Cerebellar nuclear complex (tissue), 1 donor: ENCODE measurements around the gene HS1BP3.

ENCODE experiments used
- DNase-seq, 2 experiments: peaks; one replicate each; lab custom pipeline; 2025; lab: John Stamatoyannopoulos, UW

Gene HS1BP3

DNA sequence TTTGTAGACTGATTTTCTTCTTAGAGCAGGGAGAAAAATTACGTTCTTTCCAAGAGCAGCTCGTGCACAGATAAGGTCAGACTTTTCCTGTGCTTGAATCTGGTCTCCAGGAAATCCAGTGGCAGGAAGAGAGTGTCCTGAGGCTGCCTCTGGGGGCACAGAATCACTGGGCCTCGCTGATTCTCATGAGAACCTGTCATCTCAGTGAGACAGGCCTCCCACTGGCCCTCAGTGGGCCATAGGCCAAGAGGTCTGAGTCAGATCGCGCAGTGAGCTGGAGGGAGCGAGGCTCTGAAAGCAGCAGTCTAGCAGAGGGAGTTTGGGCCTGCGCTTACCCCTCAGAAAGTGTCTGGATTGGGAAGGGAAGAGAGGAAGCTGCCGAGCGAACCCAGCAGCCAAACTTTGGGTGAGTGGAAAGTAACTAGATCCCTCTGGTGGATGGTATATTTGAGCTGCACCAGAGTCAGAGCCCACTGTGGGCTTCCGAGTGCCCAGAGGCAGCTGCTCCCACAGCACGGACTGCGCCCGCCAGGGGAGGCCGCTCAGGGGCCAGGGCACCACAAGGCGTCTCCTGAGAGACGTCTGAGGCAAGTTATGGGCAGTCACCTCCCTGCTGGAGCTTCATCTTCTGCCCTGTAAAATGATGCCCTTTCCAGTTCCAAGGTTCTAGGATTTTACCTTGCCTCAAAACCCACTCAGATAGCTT, 24.2 kb upstream of the HS1BP3 start:
- DNase-seq, result no peak

DNA sequence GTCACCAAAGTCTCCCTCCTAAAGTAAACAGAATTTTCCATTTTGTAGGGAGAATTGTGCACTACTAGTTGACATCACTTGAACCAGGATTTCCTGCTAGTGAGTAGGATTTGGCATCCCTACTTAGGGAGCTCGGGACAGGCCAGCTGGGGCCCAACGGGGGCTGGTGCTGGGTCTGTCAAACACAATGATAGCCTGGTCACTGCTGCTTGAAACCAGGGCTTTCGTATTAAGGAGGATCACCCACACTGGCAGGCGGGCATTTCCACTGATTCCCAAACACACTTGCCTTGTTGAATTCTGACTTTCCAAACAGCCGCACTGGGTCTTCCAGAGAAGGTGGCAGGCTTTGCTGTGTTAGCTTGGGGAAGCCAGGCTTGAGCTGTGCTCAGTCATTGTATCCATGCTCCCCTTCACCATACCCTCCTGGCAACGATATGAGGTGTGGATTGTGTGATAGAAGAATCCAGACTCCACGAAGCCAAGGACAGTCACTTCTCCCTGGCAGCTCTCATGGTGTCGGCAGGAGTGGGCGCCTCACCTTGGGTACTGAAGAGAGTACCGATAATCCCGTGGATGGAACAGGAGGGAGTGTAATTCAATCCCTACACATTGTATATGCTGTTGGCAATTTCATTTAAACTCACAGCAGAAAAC, 23.5 kb upstream of the HS1BP3 start:
- no peak for DNase-seq

DNA sequence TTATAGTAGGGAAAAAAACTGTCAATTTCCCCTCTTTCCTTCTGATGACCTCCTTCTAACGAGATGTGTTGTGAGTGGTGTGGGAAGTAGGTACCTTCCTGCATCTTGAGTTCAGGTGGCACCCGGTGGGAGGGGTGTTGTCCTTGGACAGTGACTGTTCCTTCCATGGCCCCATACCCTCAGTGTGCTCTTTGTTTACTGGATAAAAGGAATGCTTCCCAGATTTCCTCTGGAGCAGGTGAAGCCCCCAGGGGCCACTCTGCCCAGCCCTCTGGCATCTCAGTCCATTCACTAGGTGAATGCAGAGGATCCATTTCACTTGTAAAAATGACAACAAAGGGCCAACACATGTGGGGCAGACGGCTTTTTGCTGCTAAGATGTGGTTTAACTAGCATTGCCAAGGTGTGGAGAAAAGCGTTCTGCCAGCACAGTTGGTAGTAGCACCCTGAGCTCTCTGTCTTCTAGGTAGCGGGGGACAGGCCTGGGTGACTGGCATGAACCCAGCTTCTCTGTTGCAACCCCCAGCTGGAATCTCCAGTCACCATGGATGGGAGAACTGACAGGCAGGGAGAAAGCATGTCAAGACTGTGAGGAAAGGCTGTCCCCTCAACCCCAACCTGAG, 22.9 kb upstream of the HS1BP3 start:
- no peak for DNase-seq

DNA sequence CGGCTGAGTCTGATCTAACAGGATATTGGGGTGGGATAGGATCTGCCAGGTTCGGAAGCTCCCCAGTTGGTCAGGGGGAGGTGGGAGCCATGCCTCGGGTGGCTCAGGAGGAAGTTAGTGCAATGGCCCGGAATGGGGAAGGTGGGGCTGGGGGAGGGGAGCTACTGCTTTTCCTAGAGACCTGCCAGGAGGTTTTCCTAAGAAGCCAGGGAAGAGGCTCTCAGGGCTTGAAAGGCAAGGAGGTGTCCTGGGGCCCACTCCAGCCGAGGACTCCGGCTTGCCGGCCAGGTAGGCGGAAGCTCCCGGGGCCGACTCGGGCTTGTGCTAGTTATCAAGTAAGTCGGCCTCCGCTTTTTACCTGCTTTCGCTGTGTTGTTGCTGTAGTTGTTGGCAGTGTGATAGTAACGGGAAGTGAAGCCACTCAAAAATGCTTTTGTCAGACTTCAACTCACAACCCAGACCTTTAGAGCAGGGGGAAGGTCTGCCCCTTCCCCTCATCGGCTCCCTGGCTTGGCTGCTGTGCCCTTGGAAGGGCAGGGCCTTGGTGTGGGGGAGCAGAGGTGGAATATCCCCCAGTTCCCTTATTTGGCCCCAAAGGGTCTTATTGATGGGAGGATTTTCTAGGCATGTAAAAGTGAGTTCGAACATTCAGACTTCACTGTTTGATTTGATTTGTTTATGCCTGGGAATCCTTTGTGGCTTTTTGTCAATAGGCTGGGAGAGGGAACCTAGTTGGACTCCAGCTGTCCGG, 21.5 kb upstream of the HS1BP3 start:
- DNase-seq, result no peak

DNA sequence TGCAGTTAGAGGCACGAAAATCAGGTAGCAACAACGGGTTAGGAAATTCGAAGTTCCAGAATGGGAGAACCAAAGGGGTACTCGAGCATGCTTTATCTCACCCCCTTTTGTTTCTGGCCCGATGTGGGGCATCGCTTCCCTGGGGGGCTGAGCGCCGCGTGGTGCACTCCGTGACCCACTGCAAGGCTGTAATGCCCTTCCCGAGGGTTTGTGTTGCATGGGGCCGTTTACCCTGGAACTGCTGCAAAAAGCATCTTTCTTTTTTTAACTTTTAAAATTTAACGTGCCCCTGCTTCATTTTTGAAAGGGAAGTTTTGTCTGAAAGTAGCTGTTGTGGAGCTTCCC, 20.8 kb upstream of the HS1BP3 start:
- no peak for DNase-seq

DNA sequence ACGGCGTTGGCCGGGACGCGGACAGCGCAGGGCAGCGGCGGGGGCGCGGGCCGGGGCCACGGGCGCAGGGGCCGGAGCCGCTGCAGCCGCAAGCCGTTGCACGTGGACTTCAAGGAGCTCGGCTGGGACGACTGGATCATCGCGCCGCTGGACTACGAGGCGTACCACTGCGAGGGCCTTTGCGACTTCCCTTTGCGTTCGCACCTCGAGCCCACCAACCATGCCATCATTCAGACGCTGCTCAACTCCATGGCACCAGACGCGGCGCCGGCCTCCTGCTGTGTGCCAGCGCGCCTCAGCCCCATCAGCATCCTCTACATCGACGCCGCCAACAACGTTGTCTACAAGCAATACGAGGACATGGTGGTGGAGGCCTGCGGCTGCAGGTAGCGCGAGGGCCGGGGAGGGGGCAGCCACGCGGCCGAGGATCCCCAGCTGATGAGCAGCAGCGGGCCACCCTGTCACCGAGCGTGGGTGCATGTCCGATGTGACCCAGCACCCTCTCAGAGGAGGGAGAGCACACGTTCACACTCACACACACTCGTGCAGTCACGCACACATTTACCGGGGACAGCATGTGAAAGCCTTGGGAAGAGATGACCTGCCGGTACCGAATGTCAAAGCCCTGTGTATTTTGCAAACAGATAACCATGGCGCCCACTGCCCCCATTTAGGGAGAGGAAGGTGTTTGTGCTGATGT, 20.3 kb upstream of the HS1BP3 start:
- no peak for DNase-seq

DNA sequence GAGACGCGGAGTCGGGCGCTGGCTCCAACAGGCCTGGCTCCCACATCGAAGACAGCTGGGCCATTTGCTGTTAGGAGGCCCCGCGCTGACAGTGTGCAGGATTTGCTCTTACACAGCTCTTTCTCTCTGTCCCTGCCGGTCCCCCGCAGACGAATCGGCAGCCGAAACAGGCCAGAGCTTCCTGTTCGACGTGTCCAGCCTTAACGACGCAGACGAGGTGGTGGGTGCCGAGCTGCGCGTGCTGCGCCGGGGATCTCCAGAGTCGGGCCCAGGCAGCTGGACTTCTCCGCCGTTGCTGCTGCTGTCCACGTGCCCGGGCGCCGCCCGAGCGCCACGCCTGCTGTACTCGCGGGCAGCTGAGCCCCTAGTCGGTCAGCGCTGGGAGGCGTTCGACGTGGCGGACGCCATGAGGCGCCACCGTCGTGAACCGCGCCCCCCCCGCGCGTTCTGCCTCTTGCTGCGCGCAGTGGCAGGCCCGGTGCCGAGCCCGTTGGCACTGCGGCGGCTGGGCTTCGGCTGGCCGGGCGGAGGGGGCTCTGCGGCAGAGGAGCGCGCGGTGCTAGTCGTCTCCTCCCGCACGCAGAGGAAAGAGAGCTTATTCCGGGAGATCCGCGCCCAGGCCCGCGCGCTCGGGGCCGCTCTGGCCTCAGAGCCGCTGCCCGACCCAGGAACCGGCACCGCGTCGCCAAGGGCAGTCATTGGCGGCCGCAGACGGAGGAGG, 19.6 kb upstream of the HS1BP3 start:
- no peak for DNase-seq

DNA sequence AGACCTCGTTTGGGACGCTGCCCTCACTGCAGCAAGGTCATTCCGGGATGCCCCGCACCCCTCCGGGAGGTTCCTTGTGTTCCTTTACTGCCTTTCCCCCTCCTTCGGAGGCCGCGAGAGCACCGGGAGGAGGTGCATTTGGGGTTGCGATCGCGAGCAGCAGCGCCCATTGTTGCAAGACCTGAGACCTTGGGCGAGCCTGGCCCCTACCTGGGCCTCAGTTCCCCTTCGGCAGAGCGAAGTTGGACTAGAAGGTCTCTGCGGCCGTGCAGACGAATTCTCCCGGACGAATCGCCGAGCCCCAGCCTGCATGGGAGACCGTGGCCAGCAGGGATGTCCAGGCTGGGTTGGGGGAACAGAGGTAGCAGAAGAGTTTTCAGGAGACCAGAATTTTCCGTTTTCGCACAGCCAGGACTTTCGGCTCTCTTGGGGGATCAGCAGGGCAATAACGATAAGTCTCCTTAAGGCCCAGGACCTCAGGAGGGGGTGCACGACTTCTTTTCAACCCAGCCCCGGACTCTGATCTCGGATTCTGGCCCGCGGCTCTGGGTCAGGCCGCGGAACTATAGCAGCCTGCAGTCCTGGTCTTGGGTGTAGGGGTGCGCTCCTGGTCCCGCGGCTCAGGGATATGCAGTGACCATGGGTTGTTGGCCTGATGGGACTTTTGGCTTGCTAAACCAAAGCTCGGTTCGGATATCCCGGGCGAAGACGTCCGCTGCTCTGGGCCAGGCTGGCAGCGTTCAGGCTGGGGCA, 18.8 kb upstream of the HS1BP3 start:
- DNase-seq, result no peak

DNA sequence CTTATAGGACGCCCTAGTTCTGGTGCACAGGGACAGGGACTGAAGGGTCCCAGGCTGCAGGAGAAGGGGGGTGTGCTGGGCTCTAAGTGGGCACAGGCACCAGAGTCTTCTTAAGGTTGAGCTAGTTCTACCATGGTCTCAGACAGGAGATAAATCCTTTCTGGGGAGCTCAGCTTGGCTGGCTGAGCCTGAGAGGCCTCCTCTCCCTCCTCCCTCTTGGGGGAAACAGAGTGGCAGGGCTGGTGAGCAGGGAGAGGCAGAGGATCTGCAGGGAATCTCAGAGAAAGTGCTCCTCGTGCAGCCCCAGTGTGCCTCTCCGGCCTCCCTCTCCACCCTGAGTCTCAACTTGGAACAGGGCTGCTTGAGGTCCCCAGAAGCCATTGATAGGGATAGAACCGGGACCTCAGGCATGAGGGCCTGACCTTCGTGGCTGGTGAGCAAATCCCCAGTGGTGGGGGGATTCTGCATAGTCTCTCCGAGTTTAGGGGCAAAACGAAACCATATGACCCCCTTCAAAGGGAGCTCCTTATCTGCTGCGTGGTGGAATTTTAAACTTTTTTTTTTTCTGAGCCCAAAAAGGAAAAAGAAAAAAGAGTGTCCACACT, 18.1 kb upstream of the HS1BP3 start:
- DNase-seq, result no peak

DNA sequence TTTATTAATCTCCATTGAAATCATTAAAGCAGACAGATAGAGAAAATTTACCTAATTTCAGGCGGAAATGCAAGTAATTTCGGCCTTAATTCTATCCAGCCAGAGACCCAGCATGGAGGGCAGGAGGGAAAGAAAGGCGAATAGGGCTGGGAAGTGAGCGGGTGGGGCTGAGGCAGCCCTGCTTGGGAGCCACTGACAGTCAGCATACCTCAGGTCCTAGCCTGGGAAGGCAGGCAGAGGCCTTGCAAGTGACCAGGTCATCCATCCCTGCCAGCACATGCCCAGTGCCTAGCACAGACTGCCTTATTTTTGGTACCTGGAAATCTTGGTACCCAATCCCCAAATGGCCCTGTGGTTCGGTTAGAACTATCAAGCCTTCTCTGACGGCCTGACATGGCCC, 17.6 kb upstream of the HS1BP3 start:
- DNase-seq, result no peak

DNA sequence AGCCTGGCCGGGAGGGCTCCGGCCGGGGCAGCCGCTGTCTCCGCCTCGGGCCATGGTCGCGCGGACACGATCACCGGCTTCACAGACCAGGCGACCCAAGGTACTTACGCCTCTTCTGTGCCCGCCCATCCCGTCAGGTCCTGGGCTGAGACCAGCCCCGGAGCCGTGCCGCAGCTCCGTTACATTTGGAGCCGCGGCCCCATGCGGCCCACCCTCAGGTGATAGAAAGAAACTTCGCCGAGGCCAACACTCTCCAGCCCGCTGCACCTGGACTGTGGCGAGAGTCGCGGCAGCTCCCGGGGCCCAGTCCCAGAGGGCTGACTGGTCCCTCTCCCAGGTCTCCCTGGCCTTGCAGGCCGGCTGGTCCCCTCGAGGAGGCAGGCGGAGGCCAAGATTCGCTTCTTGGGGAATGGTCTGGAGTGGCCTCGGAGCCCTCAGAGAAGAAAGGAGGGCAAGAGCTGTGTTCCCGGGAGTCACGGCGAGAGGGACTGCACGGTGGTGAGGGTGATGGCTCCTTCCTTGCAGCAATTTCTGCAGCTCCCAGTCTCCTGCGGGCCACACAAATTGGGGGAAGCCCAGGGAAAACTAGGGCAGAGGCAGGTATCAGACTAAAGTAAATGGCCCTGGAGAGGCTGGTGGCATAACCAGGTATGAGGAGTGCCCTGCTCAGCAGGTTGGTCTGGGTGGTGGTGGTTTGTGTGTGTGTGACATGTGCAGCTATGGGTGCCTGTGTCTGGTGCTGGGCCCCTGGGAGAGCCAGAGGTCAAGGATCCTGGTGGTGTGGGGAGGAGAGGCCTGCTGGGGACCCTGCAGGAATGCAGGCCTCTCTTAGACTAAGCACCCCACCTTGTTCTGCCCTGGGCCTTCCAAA, 16.9 kb upstream of the HS1BP3 start:
- no peak for DNase-seq

DNA sequence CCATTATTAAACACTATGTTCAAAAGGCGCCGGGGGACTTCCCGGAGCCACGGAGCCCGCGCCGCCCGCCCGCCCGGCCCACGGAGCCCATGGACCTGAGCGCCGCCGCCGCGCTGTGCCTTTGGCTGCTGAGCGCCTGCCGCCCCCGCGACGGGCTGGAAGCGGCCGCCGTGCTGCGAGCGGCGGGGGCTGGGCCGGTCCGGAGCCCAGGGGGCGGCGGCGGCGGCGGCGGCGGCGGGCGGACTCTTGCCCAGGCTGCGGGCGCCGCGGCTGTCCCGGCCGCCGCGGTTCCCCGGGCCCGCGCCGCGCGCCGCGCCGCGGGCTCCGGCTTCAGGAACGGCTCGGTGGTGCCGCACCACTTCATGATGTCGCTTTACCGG, 16.2 kb upstream of the HS1BP3 start:
- DNase-seq, result no peak

DNA sequence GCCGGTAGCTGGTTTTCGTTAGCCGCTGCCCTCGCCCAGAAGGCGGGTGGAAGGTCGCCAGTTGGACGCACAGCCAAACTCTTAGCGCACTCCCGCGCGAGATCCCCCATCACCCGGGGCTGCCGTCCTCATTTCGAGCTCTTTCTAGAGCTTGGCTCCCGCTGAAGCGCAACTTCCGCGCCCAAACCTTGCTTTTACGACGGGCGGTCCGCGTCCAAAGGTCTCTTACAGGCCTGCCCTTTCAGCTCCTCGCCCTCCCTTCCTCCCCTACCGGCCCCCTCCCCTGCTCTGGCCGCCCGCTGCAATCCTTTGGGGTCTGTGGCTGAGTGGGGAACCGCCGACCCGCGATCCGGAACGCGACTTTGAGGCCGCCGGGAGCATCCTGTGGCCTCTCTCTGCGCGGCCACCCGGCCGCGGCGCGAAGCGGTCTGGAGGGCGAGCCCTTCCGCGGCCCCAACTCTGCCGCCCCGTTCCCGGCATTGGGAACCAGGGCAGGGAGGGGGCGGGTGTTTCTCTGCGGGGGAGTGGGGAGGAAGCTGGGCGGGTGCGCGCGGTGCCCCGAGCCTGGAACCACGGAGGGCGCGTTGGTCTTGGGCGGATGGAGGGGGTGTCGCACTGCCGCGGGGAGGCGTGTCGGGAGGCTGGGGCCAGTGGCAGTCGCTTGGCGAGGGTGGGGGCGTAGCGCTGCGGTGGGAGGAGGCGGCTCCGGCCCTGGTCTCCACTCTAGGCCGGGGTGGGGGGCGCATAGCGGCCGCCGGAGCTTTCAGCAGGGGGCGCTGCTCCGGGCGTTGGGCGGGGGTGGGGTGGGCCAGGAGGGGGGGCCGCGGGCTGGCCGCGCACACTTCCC, 15.6 kb upstream of the HS1BP3 start, which contains the start of gene GDF7:
TSS of gene GDF7 (plus strand) at position 841 of the 847 bp plus-strand sequence. CDS start 96 bp downstream, outside the sequence.
- no peak for DNase-seq

DNA sequence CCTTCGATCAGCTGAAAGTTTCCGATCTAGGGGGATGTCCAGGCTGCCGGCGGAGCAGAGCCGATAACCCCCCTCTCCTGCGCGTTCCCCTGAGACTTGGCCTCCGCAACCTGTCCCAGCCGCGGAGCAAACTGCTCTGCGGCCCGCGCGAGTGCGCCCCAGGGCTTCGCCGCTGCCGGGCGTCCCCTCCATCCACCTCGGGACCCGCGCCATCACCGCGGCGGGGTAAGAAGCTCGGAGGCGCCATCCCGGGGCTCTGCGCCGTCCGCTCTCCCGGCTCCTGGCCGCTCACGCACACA, 15.1 kb upstream of the HS1BP3 start:
- no peak for DNase-seq

DNA sequence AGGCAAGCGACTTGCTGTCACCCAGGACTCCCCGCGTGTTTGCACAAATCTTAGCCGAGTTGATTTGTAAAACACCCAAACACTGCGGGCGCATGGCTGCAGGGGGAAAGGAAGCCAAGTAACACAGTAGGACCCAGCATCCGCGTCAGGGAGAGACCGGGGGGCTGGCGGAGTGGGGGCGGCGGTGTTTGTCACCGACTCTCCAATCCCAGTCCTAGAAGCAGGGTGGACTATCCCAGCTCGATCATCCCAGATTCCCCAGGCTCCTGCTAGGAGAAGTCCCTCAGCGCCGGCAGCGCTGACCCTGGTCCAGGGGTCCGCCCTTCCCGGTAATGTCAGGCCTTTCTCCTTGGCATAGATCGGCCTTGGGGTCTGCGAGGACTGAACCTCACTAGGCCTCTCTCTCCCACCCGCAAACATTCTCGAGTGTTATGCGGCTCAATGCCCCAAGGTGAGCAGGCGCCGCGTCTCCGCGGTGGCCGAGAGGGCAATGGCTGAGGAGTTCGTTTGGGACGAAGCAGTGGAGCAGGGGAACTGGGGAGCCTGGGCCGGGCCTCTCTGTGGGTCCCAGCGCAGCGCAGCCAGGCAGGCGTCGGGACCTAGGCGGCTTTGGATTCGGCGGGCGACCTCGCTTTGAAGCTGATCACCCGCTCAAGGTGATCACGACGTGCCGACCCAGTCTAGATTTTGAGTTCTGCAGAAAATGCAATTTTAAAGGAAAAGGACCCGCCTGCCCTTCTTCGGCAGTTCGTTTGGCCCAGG, 14.5 kb upstream of the HS1BP3 start:
- no peak for DNase-seq

DNA sequence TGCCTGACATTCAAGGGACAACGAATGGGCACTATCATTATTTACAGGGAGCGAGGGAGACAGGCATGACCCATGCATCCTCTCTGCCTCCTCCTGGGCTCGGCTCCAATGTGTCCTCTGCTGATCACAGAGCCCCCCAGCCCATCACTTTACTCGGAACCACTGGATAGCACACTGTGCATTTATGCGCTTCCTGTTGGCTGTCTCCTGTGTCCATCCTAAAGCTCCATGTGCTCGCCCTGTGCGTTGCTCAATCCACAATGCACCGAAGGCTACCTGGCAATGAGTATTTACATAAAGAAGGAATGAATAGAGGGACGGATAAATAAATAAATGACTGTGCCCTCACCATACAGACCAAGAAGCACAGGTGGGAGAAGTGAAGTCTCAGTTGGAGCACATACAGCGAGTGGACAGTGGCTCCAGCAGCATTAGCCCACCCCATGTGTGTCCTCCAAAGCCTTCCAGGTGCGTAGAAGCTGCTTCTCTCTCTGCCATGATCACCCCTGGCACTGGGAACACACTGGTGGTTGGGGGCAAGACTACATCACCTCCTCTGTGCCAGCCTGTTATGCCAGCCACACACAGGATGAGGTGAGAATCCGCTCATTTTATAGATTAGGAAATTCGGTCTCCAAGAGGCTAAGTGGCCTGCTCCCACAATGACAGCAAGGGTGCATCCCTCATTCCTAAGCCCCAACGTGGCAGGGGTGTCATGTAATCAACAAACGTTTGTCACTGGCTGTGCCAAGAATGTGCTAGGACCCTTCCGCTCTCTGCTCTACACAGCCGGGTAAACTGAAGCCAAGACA, 13.7 kb upstream of the HS1BP3 start:
- no peak for DNase-seq

DNA sequence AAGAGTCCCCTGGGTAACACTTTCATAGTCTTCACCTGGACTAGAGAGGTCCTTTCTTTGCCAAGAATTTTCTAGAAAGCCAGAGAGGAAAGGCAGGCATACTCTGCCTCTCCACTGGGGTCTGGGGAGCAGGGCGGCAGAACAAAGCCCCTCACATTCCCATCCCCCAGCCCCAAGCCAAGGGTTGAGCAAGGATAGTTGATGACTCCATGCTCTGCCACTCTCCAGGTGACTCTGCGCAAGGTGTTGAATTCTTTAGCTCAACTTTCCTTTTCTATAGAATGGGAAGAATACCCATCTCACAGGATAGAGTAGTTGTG, 13.1 kb upstream of the HS1BP3 start:
- no peak for DNase-seq
